Measurements from ENCODE around the gene SWT1.

- TF ChIP-seq ELF4 (CRISPR knock-in tag; IDR thresholded peaks at IDR 0.05) (no peak), CREM (IDR thresholded peaks at IDR 0.05; ENCODE audit: low read depth) (no peak), POLR2AphosphoS5 (IDR thresholded peaks at IDR 0.05; ENCODE audit: control insufficient read depth, insufficient read depth, low read depth, low read length) (no peak), GTF2A2 (tag; IDR thresholded peaks at IDR 0.05) (no peak; the same call in 1 of the 2 replicates), ZBTB33 (CRISPR knock-in tag; IDR thresholded peaks at IDR 0.05) (no peak)
Observed at GRCh38 chr1:185157599-185158412, 839 bp downstream of the SWT1 start.
